ENCODE results near the gene SLC16A2. TPM values are rescaled to one million over a fixed set of nuclear protein-coding genes. Genes with fewer than 3 reads are reported as not detected.
"Not testable (repeated sequence)": the region's sequence is repeated elsewhere in the genome, so short reads cannot be mapped to it uniquely, and the experiment has no call there.

The SLC16A2 gene
- total RNA-seq, 1 donor from 2014 or later, result 0.60 TPM

DNA sequence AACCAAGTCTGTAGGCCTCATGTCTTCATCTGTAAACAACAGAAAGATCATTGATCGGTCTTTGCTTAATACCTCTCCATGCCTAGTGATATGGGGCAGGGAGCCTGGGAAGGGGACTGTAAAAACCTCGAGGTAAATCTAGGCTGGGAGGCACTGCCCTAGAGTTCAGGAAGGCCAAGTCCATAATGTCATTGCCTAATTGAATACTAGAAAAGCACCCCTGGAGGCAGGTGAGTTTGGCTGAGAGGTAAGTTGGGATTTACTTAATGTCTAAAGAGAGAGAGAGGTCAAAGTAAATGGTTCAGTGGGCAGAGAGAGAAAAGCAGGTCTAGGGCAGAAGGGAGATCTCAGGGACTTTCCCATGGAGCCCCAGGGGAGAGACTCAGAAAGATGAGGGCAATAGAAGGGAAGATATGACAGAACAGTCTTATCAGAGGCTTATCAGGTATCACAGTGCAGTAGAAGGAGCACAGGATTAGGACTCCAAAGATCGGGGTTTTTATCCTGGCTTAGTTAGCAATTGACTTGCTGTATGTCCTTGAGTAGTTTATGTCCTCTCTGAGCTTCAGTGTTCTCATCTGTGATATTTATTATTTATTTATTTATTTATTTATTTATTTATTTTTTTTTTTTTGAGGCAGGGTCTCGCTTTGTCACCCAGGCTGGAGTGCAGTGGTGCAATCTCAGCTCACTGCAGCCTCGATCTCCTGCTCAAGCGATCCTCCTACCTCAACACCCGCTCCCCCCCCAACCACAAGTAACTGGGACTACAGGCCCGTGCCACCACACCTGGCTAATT, 85.2 kb downstream of the SLC16A2 start:
- DNase-seq (ENCODE audit: low read depth in 2 of 2), result no peak

DNA sequence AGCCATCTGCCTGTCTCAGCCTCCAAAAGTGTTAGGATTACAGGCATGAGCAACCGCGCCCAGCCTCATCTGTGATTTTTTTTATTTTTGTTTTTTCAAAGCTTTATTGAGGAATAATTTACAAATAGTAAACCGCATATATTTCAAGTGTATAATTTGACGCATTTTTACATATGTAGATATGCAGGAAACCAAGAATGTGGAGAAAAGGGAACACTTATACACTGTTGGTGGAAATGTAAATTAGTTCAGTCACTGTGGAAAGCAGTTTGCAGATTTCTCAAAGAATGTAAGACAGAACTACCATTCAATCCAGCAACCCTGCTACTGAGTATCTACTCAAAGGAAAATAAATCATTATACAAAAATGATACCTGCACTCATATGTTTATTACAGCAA, 85.9 kb downstream of the SLC16A2 start:
- no peak for DNase-seq (ENCODE audit: low read depth in 2 of 2)

DNA sequence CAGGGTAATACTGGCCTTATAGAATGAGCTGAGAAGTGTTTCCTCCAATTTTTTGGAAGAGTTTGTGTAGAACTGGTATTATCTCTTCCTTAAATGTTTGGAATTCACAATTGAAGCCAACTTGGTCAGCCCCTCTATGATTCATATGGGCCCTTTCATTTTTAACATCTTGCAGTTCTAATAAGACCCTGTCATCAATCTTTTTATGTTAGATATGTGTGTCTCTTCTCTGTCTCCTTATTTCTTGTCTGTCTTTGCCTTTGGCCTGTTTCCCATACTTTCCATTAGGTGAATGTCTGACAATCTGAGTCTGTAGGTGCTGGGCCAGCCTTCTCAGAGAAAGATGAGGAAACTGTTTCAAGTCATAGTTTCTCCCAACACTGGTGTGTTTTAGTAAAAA, 88.7 kb downstream of the SLC16A2 start:
- DNase-seq (ENCODE audit: low read depth in 2 of 2), result no peak

DNA sequence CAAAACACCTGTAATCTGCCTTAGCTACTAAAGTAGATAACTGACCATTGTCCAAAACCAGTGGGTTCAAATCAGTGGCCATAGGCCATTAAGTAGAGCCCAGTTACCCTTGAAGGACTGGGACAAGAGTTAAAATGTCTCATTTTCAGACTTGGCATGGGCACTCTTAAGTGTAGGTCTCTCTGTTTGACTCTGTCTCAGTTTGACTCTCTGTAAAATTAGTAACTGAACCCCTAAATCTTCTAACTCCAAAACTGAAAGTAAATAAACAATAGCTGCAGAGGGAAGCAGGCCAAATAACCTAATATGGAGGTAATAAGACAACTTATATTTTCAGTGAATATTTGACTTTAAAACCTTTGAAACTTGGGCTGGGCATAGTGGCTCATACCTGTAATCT, 89.1 kb downstream of the SLC16A2 start:
- DNase-seq (ENCODE audit: low read depth in 2 of 2), result no peak

DNA sequence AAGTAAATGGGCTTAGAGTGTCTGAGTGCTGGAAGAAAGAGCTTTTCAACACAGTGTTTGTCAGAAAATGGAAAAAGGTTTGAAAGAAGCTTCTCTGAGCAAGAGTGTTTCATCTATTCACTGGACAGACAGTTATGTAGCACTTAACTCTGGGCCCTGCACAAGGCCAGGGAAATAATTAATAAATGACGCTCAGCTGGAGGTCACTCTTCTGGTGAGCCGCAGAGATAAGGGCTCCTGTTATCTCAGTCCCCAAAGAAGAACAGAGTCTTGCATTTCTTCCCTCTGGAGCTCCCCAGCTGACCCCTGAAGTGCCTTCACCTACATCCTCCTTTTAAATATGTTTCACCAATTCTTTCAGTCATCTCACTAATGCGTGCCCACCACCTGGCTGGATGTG, 90.4 kb downstream of the SLC16A2 start:
- no peak for DNase-seq (ENCODE audit: low read depth in 2 of 2)

DNA sequence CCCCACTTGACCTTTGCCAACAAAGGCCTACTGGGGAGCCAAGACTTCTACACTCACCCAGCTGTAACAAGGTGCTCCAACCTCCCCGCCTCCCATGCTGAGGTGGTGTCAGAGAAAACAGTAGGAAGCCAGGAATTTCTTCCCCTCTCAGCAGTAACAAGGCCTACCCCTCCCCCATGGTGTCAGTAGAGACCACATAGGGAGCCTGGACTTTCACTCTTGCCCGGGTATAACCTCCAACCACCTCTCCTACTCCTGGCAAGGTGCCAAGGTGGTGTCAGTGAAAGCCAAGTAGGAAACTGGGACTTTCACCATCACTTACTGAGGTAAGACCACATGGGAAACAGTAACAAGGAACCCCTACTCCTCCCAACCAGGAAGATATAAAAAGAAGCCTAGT, 93.1 kb downstream of the SLC16A2 start:
- no peak for DNase-seq (ENCODE audit: low read depth in 2 of 2)

DNA sequence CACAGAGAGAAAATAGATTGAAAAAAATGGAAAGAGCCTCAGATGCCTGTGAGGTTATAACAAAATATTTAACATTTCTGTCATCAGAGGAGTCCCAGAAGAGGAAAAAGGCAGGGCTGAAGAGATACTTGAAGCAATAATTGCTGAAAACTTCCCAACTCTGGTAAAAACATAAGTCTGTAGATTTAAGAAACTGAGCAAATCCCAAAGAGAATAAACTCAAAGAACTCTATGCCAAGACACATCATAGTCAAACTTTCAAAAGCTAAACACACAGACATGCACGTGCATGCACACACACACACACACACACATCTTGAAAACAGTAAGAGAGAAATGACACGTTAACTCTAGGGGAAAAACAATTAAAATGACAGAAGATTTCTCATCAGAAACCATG, 94.1 kb downstream of the SLC16A2 start:
- DNase-seq (ENCODE audit: low read depth in 2 of 2), result no peak

DNA sequence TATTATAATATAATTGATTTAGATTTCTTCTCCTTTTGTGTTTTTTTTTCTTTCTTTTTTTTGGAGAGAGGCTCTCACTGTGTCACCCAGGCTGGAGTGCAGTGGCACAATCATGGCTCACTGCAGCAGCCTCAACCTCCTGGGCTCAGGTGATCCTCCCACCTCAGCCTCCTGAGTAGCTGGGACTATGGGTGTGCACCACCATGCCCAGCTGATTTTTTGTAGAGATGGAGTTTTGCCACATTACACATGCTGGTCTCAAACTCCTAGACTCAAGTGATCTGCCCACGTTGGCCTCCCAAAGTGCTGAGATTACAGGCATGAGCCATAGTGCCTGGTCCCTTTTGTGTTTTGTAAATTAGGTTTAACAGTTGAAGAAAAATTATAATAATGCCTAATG, 94.7 kb downstream of the SLC16A2 start:
- DNase-seq (ENCODE audit: low read depth in 2 of 2), result not testable (repeated sequence)

DNA sequence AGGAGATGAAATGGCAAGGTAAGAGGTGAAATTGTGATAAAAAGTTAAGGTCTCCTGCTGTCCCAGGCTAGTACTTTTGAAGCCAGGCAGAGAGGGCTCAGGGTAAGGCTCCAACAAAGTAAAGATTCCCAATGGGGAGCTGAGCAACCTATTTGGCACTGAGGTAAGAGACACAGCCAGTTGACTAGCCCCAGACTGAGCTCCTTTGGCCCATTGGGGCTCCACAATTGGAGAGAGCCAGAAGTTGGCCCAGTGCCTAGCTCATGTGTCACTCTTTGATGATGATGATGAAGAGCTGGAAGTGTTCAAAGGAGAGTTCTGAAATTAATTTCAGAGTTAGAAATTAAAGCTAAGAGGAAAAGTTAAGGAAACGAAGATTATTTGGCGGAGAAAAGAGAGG, 98.6 kb downstream of the SLC16A2 start:
- no peak for DNase-seq (ENCODE audit: low read depth in 2 of 2)

DNA sequence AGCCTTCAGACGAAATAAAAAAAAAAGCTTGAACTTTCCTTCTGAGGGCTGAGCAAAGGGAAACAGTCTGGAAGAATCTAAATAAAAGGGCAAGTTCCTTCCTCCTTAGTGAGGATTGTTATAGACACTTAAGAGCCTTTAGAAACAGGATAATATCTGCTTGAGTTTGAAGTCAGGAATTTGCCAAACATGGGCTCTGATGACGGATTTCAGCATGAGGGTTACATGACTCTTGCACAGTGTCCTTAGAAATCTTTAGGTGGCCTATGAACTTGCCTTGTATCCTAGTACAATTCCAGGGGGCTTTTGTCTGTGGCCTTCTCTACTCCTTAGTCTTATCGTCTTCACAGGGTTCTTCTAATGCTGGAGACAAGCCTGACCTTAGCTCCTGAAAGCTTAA, 99.0 kb downstream of the SLC16A2 start:
- DNase-seq (ENCODE audit: low read depth in 2 of 2), result no peak

DNA sequence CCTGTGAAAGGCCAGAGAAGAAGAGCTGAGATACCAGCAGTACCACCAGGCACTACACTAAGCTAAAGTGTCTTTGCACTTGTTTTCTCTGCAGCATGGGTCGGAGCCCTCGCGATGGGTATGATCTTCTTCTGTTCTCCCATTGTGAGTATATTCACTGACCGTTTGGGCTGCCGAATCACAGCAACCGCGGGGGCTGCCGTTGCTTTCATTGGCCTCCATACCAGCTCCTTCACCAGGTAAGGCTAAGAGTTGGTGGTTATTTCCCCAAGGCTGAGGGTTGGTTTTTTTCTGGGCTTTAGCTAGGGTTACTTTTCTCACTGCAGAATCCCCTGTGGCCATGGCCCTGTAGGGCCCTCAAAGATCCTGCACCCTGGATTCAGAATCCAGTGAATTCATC, 99.6 kb downstream of the SLC16A2 start:
- DNase-seq (ENCODE audit: low read depth in 2 of 2), result no peak

DNA sequence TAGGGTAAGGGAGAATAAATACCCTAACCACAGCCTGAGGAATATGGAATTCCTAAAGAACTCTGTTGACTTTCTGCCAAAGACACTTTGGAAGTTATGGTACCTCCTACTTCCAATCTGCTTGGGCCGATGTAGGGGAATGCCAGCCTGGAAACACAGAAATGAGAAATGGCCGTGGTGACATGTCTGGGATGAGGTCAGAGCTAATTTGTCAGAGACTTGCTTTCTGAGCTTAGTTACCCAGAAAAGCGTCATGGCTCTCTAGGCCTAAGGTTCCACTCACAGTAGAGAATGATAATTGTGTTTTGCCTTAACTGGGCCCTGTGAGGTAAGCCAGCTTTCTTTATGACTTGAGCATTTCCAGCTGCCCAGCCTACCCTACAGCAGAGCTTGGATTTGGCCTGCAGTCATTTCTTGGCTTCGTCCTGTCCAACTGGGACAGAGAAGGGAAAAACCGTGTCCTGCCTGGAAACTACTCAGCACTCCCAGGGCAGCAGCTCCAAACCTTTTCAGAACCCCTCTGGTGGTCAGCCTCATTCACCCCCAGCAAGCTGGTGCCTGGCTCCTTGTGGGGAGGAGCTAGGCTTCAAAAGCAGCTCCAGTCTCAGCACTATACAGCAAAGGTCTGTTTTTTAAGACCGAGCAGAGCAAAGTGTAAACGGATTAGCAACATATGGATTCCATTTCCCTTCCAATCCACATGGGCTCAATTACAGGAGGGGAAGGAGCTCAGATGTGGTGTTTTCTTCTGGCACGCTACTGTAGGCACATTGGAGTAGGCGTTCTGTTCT, 100.9 kb downstream of the SLC16A2 start:
- DNase-seq (ENCODE audit: low read depth in 2 of 2), result no peak

DNA sequence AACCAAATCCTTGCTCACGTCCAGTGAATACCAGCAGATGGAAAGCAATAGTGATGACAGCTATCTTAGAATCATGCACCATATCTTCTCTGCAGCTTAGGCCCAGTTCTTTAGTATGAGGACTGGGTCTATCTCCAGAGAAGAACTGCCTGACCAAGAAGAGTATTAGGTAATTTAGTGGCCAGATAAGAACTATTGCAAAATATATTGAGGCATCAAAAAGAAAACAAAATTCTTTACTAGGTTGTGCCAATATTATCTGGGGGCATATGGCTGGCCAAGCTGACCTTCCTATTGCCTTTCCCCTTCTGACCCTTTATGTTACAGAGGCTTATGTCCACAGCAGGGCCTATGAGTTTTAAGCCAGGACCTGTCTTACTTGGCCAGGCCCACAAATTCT, 101.9 kb downstream of the SLC16A2 start:
- no peak for DNase-seq (ENCODE audit: low read depth in 2 of 2)

DNA sequence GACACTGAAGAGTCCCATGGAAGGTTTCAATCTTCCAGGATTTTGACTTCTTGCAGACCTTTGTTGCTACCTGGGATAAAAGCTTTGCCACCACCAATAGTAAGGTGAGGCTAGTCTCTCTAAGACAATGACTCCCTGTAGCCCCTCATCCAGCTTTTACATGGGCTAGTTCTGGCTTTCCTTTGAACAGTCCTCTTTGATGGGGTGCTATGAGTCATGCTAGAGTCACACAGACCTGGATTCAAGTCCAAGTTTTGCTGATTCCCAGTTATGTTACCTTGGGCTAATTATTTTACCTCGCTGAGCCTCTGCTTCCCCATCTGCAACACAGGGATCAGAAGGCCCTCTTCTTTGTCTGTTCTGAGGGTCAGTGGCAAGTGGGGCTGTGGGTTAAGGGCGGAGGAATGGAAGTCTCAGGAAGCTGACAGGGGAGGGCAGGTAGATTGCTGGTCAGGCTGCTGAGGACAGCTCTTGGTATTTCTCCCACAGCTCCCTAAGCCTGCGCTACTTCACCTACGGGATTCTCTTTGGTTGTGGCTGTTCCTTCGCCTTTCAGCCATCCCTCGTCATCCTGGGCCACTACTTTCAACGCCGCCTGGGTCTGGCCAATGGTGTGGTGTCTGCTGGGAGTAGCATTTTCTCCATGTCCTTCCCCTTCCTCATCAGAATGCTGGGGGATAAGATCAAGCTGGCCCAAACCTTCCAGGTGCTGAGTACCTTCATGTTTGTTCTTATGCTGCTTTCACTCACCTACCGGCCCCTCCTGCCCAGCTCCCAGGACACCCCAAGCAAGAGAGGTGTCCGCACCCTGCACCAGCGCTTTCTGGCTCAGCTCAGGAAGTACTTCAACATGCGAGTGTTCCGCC, 102.8 kb downstream of the SLC16A2 start:
- no peak for DNase-seq (ENCODE audit: low read depth in 2 of 2)

DNA sequence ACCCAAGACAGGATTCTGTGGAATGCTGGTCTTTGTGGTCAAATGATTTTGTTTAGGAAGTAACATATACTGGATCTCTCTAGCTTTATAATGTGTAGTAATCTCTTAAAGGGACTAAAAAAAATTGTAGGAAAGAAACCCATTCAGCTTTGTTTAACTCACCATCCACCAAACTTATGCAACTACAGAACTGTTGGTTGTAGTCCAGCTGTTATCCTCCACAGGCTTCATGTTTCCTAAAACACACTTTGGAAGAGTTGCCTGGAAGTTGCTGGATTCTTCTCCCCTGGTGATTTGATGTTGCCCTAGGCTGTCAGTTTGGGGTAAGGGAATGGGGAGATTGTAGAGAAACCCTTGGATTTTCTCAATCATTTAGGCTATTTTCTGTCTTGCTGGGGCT, 103.8 kb downstream of the SLC16A2 start:
- DNase-seq (ENCODE audit: low read depth in 2 of 2), result no peak

DNA sequence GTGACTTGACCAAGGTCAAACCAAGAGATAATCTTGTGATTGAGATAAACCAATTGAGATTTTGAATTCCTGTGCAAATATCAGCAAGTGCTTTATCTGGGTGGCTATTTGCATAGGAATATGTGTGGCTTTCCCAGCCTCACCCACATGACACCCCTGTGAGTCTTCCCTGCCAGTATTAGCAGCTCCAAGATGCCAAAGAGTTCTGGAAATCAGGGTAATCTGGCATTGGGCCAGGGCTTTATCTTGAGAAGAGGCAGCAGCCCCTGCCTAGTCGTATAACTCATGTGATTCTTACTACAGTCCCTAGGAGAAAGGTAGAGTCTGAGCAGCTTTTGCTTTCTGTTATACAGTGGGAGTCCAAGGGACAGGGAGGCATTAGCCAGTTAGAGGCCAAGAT, 105.5 kb downstream of the SLC16A2 start:
- no peak for DNase-seq (ENCODE audit: low read depth in 2 of 2)

DNA sequence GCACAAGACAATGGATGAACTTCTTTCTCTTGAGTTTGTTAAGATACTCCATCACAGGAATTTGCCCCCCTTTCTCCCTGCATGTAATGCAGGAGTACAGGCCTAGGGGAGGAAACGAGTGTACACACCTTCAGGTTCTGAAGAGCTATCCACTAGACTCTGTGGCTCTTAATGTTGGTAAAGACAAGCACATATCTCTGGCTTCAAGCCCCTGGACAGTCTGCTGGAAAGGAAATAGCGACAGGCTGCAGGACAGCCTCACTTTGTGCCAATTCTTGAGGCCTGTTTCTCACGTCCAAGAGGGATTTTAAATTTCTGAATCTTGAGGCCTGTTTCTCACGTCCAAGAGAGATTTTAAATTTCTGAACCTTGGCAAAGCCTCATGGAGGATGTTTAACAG, 106.1 kb downstream of the SLC16A2 start:
- DNase-seq (ENCODE audit: low read depth in 2 of 2), result no peak

DNA sequence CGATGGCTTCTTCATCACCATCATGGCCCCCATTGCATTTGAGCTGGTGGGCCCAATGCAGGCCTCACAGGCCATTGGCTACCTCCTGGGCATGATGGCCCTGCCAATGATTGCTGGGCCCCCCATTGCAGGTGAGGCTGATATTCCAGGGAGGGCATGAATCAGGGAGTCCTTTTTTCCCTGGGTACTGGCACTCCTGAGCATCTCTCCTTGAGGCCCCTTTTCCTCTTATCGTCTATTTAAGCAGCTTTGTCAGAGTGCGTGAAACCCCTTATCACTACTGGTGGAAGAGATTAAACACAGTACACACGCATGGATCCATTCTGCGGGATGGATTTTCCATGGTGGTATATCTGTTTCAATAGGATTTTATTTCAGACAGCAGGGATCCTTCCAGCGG, 108.0 kb downstream of the SLC16A2 start:
- no peak for DNase-seq (ENCODE audit: low read depth in 2 of 2)

DNA sequence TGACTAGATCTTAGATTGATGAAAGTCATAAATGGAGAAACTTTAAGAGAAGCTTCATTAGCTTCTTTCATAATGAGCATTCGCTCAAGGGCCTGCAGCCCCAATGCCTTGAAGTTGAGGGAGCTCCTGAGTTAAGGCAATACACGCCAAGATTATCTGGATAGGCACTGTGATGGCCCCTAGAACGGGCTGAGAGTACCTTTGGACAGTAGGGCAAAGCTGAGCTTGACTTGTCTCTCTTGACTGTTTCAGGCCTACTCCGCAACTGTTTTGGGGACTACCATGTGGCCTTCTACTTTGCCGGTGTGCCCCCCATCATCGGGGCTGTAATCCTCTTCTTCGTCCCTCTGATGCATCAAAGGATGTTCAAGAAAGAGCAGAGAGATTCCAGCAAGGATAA, 109.8 kb downstream of the SLC16A2 start:
- DNase-seq (ENCODE audit: low read depth in 2 of 2), result no peak

DNA sequence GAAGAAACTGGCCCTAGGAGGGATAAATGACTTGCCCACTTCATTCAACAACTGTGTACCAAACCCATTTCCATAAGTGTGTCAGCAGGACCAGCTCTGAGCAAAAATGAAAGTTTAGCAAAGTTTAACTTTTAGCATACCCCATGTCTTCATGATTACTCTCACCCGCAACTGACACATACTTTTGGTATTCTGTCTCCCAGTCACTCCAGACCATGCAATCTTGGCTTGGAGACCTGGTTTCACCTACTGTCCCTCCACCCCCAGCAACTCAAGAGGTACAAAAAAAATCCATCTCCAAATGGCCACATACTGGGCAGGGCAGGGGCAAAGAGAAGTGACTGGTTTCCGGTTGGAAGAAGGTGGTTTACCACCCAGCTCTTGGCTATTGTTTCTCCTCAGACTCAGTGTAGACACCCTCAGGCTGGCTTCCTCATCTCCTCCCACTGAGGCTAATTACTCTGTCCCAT, 113.3 kb downstream of the SLC16A2 start:
- peak in 1 of 2 donors; percentile 8 for DNase-seq (ENCODE audit: low read depth in 2 of 2)

DNA sequence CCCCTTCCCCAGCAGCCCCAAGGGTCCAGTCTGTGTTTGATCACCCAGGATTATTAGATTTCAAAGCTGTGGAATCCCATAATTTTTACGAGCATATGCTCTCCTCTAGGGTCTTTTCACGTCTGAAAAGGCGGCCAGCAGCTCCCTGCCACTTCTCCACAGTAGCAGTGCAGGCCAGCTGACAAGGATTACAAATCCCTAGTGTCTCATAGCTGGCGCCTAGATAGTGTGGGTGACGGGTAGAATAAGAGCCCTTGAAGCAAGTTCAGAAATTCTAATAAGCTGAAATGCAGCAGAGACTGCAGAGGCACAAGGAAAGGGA, 113.8 kb downstream of the SLC16A2 start:
- no peak for DNase-seq (ENCODE audit: low read depth in 2 of 2)

Data from lung microvascular endothelial cell (primary cell).